HL-60 (cell line): ENCODE measurements around the gene PARD3.

ENCODE experiments used
- DNase-seq, 2 experiments: peaks; one replicate each; pipeline ENCODE4 v3.0.0-alpha.2; 2010 to 2020; ENCODE audit warnings: low read depth in 1 of 2, low spot score in 1 of 2
- H3K27ac ChIP-seq: fragments of 250-450 bp; sonication (Bioruptor Pico); replicated peaks from 2 replicates; pipeline ENCODE4 v1.5.1; 2020; ENCODE audit warnings: mild to moderate bottlenecking, moderate library complexity
- H3K27me3 ChIP-seq: fragments of 250-450 bp; sonication (Bioruptor Pico); 2 replicates; pipeline ENCODE4 v1.5.1; 2021; ENCODE audit warnings: mild to moderate bottlenecking, moderate library complexity; ENCODE audit not compliant: insufficient read depth, poor library complexity, severe bottlenecking
- H3K4me3 ChIP-seq: replicated peaks from 2 replicates; pipeline ENCODE4 v1.5.1; 2011; ENCODE audit warnings: mild to moderate bottlenecking, control low read depth, low read length; ENCODE audit not compliant: insufficient read depth
- GABPA ChIP-seq: IDR thresholded peaks from 2 replicates; pipeline ENCODE4 v1.6.1; 2012; ENCODE audit warnings: low read depth
- POLR2AphosphoS5 ChIP-seq: IDR thresholded peaks from 2 replicates; pipeline ENCODE4 v1.6.1; 2012; ENCODE audit warnings: low read depth
- REST ChIP-seq: IDR thresholded peaks from 2 replicates; pipeline ENCODE4 v1.6.1; 2012; ENCODE audit warnings: low read depth; ENCODE audit not compliant: insufficient replicate concordance
- SPI1 ChIP-seq: IDR thresholded peaks from 2 replicates; pipeline ENCODE4 v1.6.1; 2012; ENCODE audit warnings: low read depth, mild to moderate bottlenecking, borderline replicate concordance
- TF ChIP-seq, protein P1 (sequence below): IDR thresholded peaks from one replicate; pipeline ENCODE4 v1.5.1; 2011; ENCODE audit warnings: low read length, control low read depth, inconsistent platforms; ENCODE audit not compliant: insufficient read depth

The PARD3 gene

GRCh38 chr10:34420795-34421194 is 394.3 kb downstream of the PARD3 start:
- H3K4me3 ChIP-seq: no peak overlapping the region
- no peak for DNase-seq
- TF ChIP-seq SPI1 (no peak), POLR2AphosphoS5 (no peak), GABPA (no peak), REST (no peak)
- TF ChIP-seq, protein P1, sequence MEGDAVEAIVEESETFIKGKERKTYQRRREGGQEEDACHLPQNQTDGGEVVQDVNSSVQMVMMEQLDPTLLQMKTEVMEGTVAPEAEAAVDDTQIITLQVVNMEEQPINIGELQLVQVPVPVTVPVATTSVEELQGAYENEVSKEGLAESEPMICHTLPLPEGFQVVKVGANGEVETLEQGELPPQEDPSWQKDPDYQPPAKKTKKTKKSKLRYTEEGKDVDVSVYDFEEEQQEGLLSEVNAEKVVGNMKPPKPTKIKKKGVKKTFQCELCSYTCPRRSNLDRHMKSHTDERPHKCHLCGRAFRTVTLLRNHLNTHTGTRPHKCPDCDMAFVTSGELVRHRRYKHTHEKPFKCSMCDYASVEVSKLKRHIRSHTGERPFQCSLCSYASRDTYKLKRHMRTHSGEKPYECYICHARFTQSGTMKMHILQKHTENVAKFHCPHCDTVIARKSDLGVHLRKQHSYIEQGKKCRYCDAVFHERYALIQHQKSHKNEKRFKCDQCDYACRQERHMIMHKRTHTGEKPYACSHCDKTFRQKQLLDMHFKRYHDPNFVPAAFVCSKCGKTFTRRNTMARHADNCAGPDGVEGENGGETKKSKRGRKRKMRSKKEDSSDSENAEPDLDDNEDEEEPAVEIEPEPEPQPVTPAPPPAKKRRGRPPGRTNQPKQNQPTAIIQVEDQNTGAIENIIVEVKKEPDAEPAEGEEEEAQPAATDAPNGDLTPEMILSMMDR: no peak
- H3K27ac ChIP-seq: no peak overlapping the region
- no peaks in the 10 kb centered on the region for H3K27me3 ChIP-seq

- H3K27me3 ChIP-seq: no peaks in the 10 kb centered on the region
- no peak for DNase-seq
- no peak overlapping the region for H3K4me3 ChIP-seq
- no peak overlapping the region for H3K27ac ChIP-seq
- TF ChIP-seq, protein P1: no peak
- TF ChIP-seq GABPA (no peak), POLR2AphosphoS5 (no peak), REST (no peak), SPI1 (no peak)
Observed at GRCh38 chr10:34420273-34420672, 394.8 kb downstream of the PARD3 start.

DNA sequence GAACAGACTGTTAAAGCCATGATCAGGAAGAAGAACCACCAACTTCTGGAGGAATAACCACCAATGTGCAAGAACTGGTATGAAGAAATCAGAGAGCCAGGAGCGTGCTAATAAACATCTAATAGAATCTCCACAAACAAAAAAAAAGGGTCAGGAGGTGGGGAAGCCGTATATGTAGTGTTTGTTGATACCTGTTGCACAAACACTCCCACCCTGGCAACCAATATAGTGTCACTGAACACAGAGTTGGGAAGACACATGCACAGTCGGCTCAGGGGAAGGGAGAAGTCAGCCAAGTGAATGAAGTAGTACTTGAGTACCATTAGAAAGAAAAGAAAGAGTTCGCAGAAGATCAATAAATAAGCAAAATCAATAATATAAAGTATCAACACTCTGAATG is 400.1 kb downstream of the PARD3 start:
- no peak for DNase-seq
- no peaks in the 10 kb centered on the region for H3K27me3 ChIP-seq
- no peak overlapping the region for H3K27ac ChIP-seq
- TF ChIP-seq POLR2AphosphoS5: no peak
- TF ChIP-seq, protein P1: no peak
- TF ChIP-seq GABPA: no peak
- no peak for TF ChIP-seq REST
- no peak for TF ChIP-seq SPI1
- no peak overlapping the region for H3K4me3 ChIP-seq
